MM.1S (cell line): ENCODE data around the gene SYPL1.

Experiments
- DNase-seq: peaks from one replicate; pipeline ENCODE4 v3.0.0-alpha.2; 2015
- H2AFZ ChIP-seq: fragments of 300-600 bp; sonication (generic); 2 replicates; pipeline ENCODE4 v1.6.0; 2016; ENCODE audit warnings: antibody characterized with exemption, low read length
- H3F3A ChIP-seq: fragments of 300-600 bp; sonication (generic); 2 replicates; pipeline ENCODE4 v1.6.1; 2016; ENCODE audit warnings: mild to moderate bottlenecking, antibody characterized with exemption, low read length, moderate library complexity, mixed read lengths; ENCODE audit not compliant: insufficient read depth
- H3K27ac ChIP-seq: fragments of 300-600 bp; sonication (generic); 2 replicates; pipeline ENCODE4 v1.5.1; 2016; ENCODE audit warnings: mild to moderate bottlenecking, low read length
- H3K27me3 ChIP-seq: fragments of 300-600 bp; sonication (generic); replicated peaks from 2 replicates; pipeline ENCODE4 v1.6.0; 2016; ENCODE audit warnings: low read length; ENCODE audit not compliant: insufficient read depth
- H3K36me3 ChIP-seq: fragments of 300-600 bp; sonication (generic); replicated peaks from 2 replicates; pipeline ENCODE4 v1.6.1; 2016; ENCODE audit warnings: mild to moderate bottlenecking, low read length, mixed read lengths; ENCODE audit not compliant: insufficient read depth
- H3K4me1 ChIP-seq: fragments of 300-600 bp; sonication (generic); 2 replicates; pipeline ENCODE4 v1.6.1; 2016; ENCODE audit warnings: low read length, mixed read lengths
- H3K4me2 ChIP-seq: fragments of 300-600 bp; sonication (generic); 2 replicates; pipeline ENCODE4 v1.6.0; 2016; ENCODE audit warnings: low read depth, low read length
- H3K4me3 ChIP-seq: fragments of 300-600 bp; sonication (generic); 2 replicates; pipeline ENCODE4 v1.5.1; 2016; ENCODE audit warnings: low read length, mixed read lengths
- H3K79me2 ChIP-seq: fragments of 300-600 bp; sonication (generic); 2 replicates; pipeline ENCODE4 v1.6.1; 2016; ENCODE audit warnings: mixed run types, low read length, mixed read lengths
- H3K9ac ChIP-seq: fragments of 300-600 bp; sonication (generic); 2 replicates; pipeline ENCODE4 v1.6.1; 2016; ENCODE audit warnings: low read length, mixed read lengths
- H3K9me2 ChIP-seq: fragments of 300-600 bp; sonication (generic); replicated peaks from 2 replicates; pipeline ENCODE4 v1.6.1; 2016; ENCODE audit warnings: mild to moderate bottlenecking, low read length, mixed read lengths; ENCODE audit not compliant: insufficient read depth
- H3K9me3 ChIP-seq: fragments of 300-600 bp; sonication (generic); replicated peaks from 2 replicates; pipeline ENCODE4 v1.6.1; 2016; ENCODE audit warnings: mild to moderate bottlenecking, low read length, mixed read lengths; ENCODE audit not compliant: insufficient read depth
- H4K20me1 ChIP-seq: fragments of 300-600 bp; sonication (generic); 2 replicates; pipeline ENCODE4 v1.6.1; 2016; ENCODE audit warnings: mild to moderate bottlenecking, low read length, moderate library complexity, mixed read lengths; ENCODE audit not compliant: insufficient read depth
- EZH2 ChIP-seq: fragments of 300-600 bp; sonication (generic); optimal IDR thresholded peaks from 2 replicates; pipeline ENCODE3; 2017; ENCODE audit warnings: low read depth, mild to moderate bottlenecking, antibody characterized with exemption, low read length, mixed read lengths
- EZH2phosphoT487 ChIP-seq: fragments of 300-600 bp; sonication (generic); IDR thresholded peaks from 2 replicates; pipeline ENCODE4 v1.6.1; 2018; ENCODE audit warnings: antibody characterized with exemption, low read length
- TF ChIP-seq, protein P1 (sequence below): fragments of 300-600 bp; sonication (generic); IDR thresholded peaks from 2 replicates; pipeline ENCODE4 v1.5.1; 2016; ENCODE audit warnings: antibody characterized with exemption, low read length, mixed read lengths

SYPL1 gene

GRCh38 chr7:106112972-106113421 is 885 bp upstream of the SYPL1 start:
- TF ChIP-seq, protein P1, sequence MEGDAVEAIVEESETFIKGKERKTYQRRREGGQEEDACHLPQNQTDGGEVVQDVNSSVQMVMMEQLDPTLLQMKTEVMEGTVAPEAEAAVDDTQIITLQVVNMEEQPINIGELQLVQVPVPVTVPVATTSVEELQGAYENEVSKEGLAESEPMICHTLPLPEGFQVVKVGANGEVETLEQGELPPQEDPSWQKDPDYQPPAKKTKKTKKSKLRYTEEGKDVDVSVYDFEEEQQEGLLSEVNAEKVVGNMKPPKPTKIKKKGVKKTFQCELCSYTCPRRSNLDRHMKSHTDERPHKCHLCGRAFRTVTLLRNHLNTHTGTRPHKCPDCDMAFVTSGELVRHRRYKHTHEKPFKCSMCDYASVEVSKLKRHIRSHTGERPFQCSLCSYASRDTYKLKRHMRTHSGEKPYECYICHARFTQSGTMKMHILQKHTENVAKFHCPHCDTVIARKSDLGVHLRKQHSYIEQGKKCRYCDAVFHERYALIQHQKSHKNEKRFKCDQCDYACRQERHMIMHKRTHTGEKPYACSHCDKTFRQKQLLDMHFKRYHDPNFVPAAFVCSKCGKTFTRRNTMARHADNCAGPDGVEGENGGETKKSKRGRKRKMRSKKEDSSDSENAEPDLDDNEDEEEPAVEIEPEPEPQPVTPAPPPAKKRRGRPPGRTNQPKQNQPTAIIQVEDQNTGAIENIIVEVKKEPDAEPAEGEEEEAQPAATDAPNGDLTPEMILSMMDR: no peak
- no peak for TF ChIP-seq EZH2phosphoT487
- no peak for TF ChIP-seq EZH2
- Histone ChIP-seq H3K9me3 (no peaks in the 10 kb centered on the region), H3K36me3 (no peaks in the 10 kb centered on the region; the same call in 1 of the 2 replicates), H3K4me2 (peak overlapping the region; percentile 96), H3K79me2 (peaks cover 35% of the 10 kb centered on the region), H3K9me2 (no peaks in the 10 kb centered on the region), H2AFZ (peak overlapping the region; percentile 99), H3K9ac (peak overlapping the region; percentile 64; the same call in 1 of the 2 replicates), H4K20me1 (no peaks in the 10 kb centered on the region), H3K27me3 (no peaks in the 10 kb centered on the region), H3K4me3 (peak overlapping the region; percentile 83), H3K27ac (peak overlapping the region; percentile 64; the same call in 1 of the 2 replicates), H3F3A (0 out of 2 replicates have a peak, but pooled peaks cover 7% of the 10 kb centered on the region), H3K4me1 (peaks cover 14% of the 10 kb centered on the region; the same call in 1 of the 2 replicates)
- no peak for DNase-seq

GRCh38 chr7:106111655-106112117 is 426 bp downstream of the SYPL1 start:
- Histone ChIP-seq H3K79me2 (peaks cover 44% of the 10 kb centered on the region), H3K27me3 (no peaks in the 10 kb centered on the region)
- TF ChIP-seq, protein P1: no peak
- TF ChIP-seq EZH2phosphoT487 (no peak), EZH2 (no peak)

DNA sequence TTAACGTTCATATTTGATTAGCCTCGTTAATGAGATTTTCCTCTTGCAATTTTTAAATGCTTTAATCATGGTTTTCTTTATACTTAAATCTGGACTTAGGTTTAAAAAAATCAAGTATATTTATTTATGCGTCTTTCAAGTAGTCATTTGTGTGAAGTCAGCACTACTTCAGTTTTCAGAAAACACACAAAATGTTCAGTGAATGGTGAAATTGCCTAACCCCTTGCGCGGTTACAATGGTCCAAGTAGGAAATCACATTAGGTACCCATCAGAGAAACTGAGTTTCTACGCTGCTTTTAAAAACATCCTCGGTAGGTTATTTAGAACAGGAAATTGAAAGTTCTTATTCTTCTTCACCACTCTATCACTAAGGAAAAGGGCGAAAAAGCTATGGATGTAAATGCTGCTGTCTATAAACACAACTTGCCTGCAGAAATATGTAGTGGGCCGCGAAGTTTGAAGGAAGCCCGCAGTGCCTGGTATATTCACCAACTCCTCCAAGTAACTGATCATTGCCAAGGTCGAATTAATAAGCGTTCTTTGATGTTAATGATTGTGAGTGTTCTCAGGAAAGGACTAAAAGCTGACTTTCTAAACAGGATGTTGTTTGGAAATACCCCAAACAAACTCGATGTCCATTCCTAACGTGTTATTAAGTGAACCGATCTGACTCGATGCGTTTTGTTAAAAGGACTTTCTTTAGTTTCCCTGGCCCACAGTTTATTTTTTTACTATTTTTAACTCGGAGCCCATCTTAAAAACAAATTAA is 1.0 kb downstream of the SYPL1 start:
- H3K4me3 ChIP-seq: peak overlapping the region; percentile 74
- peak overlapping the region; percentile 75; the same call in 1 of the 2 replicates for H3K9ac ChIP-seq
- TF ChIP-seq, protein P1: no peak
- TF ChIP-seq EZH2: no peak
- TF ChIP-seq EZH2phosphoT487: no peak
- H3K4me1 ChIP-seq: peaks cover 14% of the 10 kb centered on the region; the same call in 1 of the 2 replicates
- peak; percentile 47 for DNase-seq
- H4K20me1 ChIP-seq: no peaks in the 10 kb centered on the region
- H3K9me3 ChIP-seq: no peaks in the 10 kb centered on the region
- no peaks in the 10 kb centered on the region; the same call in 1 of the 2 replicates for H3K36me3 ChIP-seq
- H3K79me2 ChIP-seq: peaks cover 47% of the 10 kb centered on the region
- peak overlapping the region; percentile 89 for H3K4me2 ChIP-seq
- no peaks in the 10 kb centered on the region for H3K27me3 ChIP-seq
- H3F3A ChIP-seq: 0 out of 2 replicates have a peak, but pooled peaks cover 7% of the 10 kb centered on the region
- H2AFZ ChIP-seq: peak overlapping the region; percentile 62
- no peak overlapping the region; the same call in 1 of the 2 replicates for H3K27ac ChIP-seq
- no peaks in the 10 kb centered on the region for H3K9me2 ChIP-seq

More at GRCh38 chr7:106111655-106112117, 426 bp downstream of the SYPL1 start:
- no peak for DNase-seq
- peak overlapping the region; percentile 89 for H3K4me2 ChIP-seq
- H3K9ac ChIP-seq: peak overlapping the region; percentile 75
- H4K20me1 ChIP-seq: no peaks in the 10 kb centered on the region
- peaks cover 14% of the 10 kb centered on the region; the same call in 1 of the 2 replicates for H3K4me1 ChIP-seq
- H3F3A ChIP-seq: 0 out of 2 replicates have a peak, but pooled peaks cover 7% of the 10 kb centered on the region
- H3K9me3 ChIP-seq: no peaks in the 10 kb centered on the region
- no peaks in the 10 kb centered on the region; the same call in 1 of the 2 replicates for H3K36me3 ChIP-seq
- peak overlapping the region; percentile 62 for H2AFZ ChIP-seq
- peak overlapping the region; percentile 74 for H3K4me3 ChIP-seq
- H3K9me2 ChIP-seq: no peaks in the 10 kb centered on the region
- H3K27ac ChIP-seq: peak overlapping the region; percentile 68; the same call in 1 of the 2 replicates
